ENCODE measurements around the gene FGFR2.

DNA sequence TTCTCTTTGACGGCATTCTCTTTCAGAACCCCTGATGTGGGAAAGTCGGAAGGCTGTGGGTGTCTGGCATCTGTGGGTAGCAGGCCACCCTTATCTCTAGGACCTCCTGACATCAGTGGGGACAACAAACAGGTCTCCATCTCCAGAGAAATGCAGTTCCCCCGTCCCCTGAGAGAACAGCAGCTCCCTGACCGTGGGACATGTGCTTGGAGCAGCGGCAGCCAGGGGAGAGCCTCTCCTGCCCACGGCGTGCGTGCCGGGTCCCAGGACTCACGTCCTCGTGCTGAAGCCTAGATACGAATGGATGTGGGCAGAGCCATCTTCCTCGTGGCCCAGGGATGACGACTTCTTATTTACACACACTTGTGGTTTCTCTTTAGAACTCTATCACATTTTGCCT lies 133.0 kb downstream of the FGFR2 start:
- TF ChIP-seq, protein P1, sequence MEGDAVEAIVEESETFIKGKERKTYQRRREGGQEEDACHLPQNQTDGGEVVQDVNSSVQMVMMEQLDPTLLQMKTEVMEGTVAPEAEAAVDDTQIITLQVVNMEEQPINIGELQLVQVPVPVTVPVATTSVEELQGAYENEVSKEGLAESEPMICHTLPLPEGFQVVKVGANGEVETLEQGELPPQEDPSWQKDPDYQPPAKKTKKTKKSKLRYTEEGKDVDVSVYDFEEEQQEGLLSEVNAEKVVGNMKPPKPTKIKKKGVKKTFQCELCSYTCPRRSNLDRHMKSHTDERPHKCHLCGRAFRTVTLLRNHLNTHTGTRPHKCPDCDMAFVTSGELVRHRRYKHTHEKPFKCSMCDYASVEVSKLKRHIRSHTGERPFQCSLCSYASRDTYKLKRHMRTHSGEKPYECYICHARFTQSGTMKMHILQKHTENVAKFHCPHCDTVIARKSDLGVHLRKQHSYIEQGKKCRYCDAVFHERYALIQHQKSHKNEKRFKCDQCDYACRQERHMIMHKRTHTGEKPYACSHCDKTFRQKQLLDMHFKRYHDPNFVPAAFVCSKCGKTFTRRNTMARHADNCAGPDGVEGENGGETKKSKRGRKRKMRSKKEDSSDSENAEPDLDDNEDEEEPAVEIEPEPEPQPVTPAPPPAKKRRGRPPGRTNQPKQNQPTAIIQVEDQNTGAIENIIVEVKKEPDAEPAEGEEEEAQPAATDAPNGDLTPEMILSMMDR (IDR thresholded peaks at IDR 0.05), result no peak
- TF ChIP-seq SIN3A (IDR thresholded peaks at IDR 0.05; ENCODE audit: borderline replicate concordance, insufficient read depth, low read depth, low read length), result no peak

Measured in Panc1 (cell line).